Epithelial cell of proximal tubule (primary cell): ENCODE data around the gene TBX4. TPM values are rescaled to one million over a fixed set of nuclear protein-coding genes. Genes with fewer than 3 reads are reported as not detected.
"Not testable (repeated sequence)": the region's sequence is repeated elsewhere in the genome, so short reads cannot be mapped to it uniquely, and the experiment has no call there.

ENCODE experiments used
- DNase-seq: peaks from one replicate; pipeline ENCODE4 v3.0.0-alpha.2; 2011; ENCODE audit warnings: low read depth
- H3K4me3 ChIP-seq: 2 replicates; pipeline ENCODE4 v1.5.1; 2011; ENCODE audit warnings: low read depth, mild to moderate bottlenecking, low read length
- total RNA-seq: library from RNA; depleted of rRNA; stranded (reverse); fragments of >200 nt; gene quantifications from 2 replicates; pipeline ENCODE4 v1.2.3, GENCODE V29; 2015
- TF ChIP-seq, protein P1 (sequence below): conservative IDR thresholded peaks from 2 replicates; pipeline ENCODE4 v1.5.1; 2012; ENCODE audit warnings: low read depth, mild to moderate bottlenecking, low read length

The TBX4 gene
- total RNA-seq, 1 donor from 2014 or later, result not detected

DNA sequence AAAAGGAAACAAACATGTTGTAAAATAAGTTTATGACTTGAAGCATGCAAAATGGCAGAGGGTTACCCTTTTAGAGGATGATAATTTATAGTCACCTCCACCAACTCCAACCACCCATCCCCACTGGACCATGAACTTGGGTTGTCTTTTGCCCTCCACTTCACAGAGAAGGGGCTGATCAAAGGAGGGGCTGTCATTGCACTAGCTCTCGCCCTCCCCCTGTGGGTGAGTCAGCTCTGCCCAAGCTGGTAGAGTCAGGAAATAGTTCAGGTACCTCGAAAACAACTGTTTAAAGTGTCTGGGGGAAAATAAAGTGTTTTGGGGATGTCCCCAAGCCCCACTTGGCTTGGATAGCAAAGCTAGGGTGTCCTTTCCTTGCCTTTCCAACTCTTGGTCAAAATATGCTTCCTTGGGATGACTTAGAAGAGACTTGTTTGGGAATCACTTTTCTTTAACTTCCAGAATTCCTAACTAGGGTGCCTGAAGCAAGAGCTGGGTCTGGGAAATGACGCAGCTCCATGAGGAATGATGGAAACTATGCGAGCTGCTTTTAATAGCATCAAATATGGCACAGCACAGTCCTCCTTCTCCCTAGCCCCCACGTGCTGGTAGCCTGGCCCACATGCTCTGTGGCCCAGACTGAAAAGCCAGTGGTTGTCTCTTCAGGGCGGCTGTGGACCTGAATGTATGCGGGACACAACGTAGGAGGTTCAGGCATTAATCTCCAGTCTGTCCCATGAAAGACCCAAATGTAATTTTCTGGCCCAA, 40.7 kb downstream of the TBX4 start:
- TF ChIP-seq, protein P1, sequence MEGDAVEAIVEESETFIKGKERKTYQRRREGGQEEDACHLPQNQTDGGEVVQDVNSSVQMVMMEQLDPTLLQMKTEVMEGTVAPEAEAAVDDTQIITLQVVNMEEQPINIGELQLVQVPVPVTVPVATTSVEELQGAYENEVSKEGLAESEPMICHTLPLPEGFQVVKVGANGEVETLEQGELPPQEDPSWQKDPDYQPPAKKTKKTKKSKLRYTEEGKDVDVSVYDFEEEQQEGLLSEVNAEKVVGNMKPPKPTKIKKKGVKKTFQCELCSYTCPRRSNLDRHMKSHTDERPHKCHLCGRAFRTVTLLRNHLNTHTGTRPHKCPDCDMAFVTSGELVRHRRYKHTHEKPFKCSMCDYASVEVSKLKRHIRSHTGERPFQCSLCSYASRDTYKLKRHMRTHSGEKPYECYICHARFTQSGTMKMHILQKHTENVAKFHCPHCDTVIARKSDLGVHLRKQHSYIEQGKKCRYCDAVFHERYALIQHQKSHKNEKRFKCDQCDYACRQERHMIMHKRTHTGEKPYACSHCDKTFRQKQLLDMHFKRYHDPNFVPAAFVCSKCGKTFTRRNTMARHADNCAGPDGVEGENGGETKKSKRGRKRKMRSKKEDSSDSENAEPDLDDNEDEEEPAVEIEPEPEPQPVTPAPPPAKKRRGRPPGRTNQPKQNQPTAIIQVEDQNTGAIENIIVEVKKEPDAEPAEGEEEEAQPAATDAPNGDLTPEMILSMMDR, result no peak
- DNase-seq, result no peak
- no peak overlapping the region for H3K4me3 ChIP-seq

DNA sequence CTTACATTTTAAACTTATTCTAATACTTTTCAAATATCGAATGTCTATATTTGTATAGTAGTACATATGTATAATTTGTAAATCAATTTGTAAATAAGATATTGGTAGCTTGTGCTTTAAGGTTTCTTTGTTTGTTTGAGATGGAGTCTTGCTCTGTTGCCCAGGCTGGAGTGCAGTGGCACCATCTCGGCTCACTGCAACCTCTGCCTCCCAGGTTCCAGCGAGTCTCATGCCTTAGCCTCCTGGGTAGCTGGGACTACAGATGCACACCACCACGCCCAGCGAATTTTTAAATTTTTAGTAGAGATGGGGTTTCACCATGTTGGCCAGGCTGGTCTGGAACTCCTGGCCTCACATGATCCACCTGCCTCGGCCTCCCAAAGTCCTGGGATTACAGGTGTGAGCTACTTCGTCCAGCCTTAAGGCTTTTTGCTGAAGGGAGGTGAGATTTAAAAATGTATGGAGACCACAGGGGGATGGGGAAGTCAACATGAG, 41.7 kb downstream of the TBX4 start:
- not testable (repeated sequence) for DNase-seq, H3K4me3 ChIP-seq

DNA sequence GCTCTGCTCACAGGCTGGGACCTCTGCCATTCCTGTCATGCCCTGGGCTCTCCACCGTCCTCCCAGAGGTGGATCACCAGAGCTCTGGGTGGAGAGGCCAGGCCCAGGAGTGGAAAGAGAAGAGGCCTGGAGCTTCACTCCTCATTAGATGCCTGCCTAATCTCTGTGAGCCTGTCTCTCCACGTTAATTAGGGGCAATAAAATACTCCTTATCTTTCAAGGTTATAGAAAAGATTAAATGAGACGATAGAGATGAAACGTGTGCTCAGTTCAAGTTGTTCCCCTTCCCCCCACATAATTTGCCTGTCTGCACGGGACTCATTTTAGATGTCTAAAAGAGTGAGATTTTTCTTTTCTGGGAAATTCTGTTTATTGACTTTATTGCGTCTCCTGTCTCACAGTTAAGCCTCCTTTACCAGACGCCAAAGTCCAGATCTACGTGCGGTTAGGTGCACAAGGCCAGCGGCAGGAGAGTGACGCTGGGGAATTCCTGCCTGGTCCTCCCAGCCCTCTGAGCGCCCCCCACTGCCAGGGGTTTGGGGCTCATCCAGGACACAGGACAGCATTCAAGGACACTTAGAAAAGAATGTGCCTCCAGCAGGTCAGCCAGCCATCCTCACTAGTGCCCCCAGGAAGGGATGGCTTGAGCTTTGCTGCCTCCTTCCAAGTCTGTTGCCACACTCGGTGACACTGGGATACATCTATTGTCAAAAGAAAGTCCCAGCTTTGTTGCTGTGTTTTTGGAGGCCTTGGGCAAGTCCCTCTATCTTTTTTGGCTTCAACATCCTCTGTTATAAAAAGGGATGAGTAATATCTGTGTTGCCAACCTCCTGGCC, 42.3 kb downstream of the TBX4 start:
- TF ChIP-seq, protein P1, result no peak

DNA sequence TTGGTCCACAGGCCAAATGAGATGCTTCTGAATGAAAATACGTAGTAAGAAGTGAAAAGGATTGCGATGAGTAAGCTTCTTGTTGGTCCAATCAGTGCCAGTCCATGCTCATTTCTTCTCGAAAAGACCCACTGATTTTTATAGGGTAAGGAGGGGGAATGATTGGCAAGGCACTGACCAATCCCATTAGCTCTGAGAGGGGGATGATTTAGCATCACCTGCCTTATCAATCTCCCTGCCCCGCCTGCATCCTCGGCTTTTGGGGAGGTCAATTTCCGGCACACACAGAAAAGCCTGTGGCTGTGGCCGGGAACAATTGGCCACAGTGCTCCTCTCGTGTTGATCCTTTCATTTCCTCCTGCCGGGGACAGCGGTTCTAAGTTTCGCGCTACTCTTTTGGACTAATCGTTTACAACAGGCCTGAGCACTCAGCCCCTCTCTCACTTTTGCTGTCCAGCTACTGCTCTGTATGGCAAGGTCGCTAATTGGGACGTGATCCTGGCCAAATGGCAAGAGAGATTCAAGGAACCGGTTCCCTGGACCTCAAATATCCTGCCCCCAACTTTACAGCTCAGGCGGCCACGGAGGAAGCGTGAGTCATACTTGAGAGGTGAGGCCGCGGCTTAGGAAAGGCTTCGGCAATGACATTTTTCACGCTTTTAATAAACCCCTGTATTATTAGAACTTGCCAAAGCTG, 43.1 kb downstream of the TBX4 start:
- no peak overlapping the region for H3K4me3 ChIP-seq
- TF ChIP-seq, protein P1, result no peak
- DNase-seq, result no peak

More for the DNA sequence above, 42.3 kb downstream of the TBX4 start:
- no peak overlapping the region for H3K4me3 ChIP-seq
- DNase-seq, result no peak

DNA sequence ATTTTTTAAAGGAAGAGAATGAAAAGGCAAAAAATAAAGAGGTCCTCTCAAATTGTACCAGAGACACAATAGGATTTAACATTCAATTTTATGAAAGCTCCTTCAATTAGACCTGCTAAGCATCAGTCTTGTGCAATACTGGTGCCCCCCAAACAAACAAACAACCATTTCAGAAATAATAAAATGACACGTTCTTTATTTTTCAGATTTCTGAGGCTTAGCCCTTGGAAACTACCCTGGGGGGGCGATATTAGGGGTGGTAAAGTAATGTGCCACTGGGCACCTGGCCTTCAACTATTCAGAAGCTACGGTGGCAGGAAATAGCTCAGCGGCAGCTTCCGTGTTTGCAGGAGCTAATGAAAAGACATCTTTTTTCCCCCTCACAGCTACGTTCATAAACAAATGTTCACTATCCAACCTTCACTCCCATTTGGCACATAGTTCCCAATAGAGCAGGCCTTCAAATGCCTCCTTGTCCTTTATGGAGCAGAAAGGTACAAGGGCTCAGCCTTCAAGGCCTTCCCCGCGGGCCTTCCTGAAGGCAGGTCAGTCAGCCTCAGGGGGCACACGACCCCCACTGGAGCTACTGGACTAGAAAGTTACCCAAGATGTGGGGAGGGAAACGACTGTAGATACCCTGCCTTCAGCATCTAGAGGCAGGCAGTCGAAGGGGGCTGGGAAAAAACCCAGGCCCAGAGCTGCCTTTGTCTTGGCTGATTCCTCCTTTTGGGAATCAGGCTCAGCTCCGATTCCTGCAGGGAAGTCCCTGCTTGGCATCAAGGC, 44.1 kb downstream of the TBX4 start:
- DNase-seq, result no peak
- TF ChIP-seq, protein P1, result no peak
- H3K4me3 ChIP-seq, result no peak overlapping the region

DNA sequence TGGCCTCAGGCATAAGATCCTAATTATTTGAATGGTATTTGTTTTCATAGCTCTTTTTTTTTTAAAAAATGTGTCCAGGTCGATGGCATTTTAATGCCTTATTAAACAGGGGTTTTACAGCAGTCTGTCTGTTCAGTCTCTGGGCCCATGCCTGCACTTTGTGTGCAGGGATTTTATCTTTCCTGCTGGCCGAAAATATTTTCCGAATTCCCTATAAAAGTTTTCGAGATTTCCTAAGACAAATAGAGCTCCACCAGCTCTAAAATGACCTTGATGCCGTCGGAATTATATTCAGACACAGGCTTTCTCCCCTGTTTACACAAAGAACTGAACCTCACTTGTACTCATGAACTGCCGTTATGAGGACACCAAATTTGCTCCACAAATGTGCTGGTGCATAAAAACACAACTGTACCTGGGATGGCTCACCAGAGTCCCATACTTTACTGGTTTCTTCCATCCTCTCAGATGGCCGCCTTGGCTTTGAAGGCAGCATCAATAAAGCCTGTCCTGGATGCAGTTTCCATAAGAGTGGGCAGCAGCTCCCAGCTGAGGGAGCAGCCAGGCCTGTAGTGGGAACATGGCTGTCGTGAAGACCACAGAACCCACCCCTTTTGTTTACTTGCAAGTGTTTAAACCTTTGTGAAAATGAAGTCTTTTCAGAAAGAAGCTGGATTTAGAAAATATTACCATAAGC, 44.9 kb downstream of the TBX4 start:
- H3K4me3 ChIP-seq, result no peak overlapping the region
- no peak for DNase-seq
- TF ChIP-seq, protein P1, result no peak
